Neuronal stem cell (in vitro differentiated cells): ENCODE measurements around the gene TDRD12.

Experiments used
- DNase-seq: peaks from one replicate; pipeline ENCODE4 v3.0.0-alpha.2; 2013; ENCODE audit warnings: low spot score
- H2AFZ ChIP-seq: one replicate; pipeline ENCODE4 v1.6.1; 2013; ENCODE audit warnings: mild to moderate bottlenecking, low read length, inconsistent platforms
- H2AK5ac ChIP-seq: 2 replicates; pipeline ENCODE4 v1.6.1; 2013; ENCODE audit warnings: low read depth, mild to moderate bottlenecking, inconsistent platforms, low read length, moderate library complexity, mixed read lengths
- H2BK120ac ChIP-seq: 2 replicates; pipeline ENCODE4 v1.6.1; 2013; ENCODE audit warnings: low read depth, mild to moderate bottlenecking, inconsistent platforms, low read length, moderate library complexity, mixed read lengths
- H2BK12ac ChIP-seq: one replicate; pipeline ENCODE4 v1.6.1; 2013; ENCODE audit warnings: low read length, inconsistent platforms
- H2BK15ac ChIP-seq: 2 replicates; pipeline ENCODE4 v1.6.1; 2013; ENCODE audit warnings: mild to moderate bottlenecking, low read length, inconsistent platforms, mixed read lengths
- H2BK5ac ChIP-seq: one replicate; pipeline ENCODE4 v1.6.1; 2013; ENCODE audit warnings: inconsistent platforms, mild to moderate bottlenecking, low read length, moderate library complexity
- H3K14ac ChIP-seq: one replicate; pipeline ENCODE4 v1.6.1; 2013; ENCODE audit warnings: low read length, inconsistent platforms
- H3K18ac ChIP-seq: 2 replicates; pipeline ENCODE4 v1.6.1; 2013; ENCODE audit warnings: low read length, inconsistent platforms
- H3K23ac ChIP-seq: 2 replicates; pipeline ENCODE4 v1.6.1; 2013; ENCODE audit warnings: low read depth, mild to moderate bottlenecking, mixed read lengths, low read length, inconsistent platforms; ENCODE audit not compliant: poor library complexity
- H3K27ac ChIP-seq: replicated peaks from 3 replicates; pipeline ENCODE4 v1.5.1; 2013; ENCODE audit warnings: low read length, inconsistent platforms
- H3K27me3 ChIP-seq, 3 experiments: 2 replicates each; pipeline ENCODE4 v1.6.1; 2013; ENCODE audit warnings: low read length in 3 of 3, mild to moderate bottlenecking in 2 of 3, inconsistent platforms in 1 of 3, low read depth in 1 of 3, mixed read lengths in 1 of 3, moderate library complexity in 1 of 3; ENCODE audit not compliant: control insufficient read depth in 3 of 3, insufficient read depth in 3 of 3
- H3K36me3 ChIP-seq, 2 donors: replicated peaks in 1 of 2; 2 replicates each; pipeline ENCODE4 v1.6.1; 2013; ENCODE audit warnings: low read length in 2 of 2; ENCODE audit not compliant: control insufficient read depth in 2 of 2, insufficient read depth in 2 of 2
- H3K4ac ChIP-seq: 2 replicates; pipeline ENCODE4 v1.6.1; 2013; ENCODE audit warnings: inconsistent platforms, mild to moderate bottlenecking, low read length, moderate library complexity
- H3K4me1 ChIP-seq, 2 donors: 1 replicate in 1 of 2; 2 replicates in 1 of 2; pipeline ENCODE4 v1.6.1; 2013; ENCODE audit warnings: low read length in 2 of 2, low read depth in 1 of 2; ENCODE audit not compliant: control insufficient read depth in 2 of 2, insufficient read depth in 1 of 2
- H3K4me2 ChIP-seq: one replicate; pipeline ENCODE4 v1.6.1; 2013; ENCODE audit warnings: mild to moderate bottlenecking, low read length, inconsistent platforms; ENCODE audit not compliant: insufficient read depth, poor library complexity, severe bottlenecking
- H3K4me3 ChIP-seq, 2 donors: 2 replicates each; pipeline ENCODE4 v1.5.1; 2013; ENCODE audit warnings: low read length in 2 of 2, mild to moderate bottlenecking in 2 of 2, inconsistent platforms in 1 of 2, moderate library complexity in 1 of 2
- H3K79me1 ChIP-seq: one replicate; pipeline ENCODE4 v1.6.1; 2013; ENCODE audit warnings: low read depth, mild to moderate bottlenecking, inconsistent platforms, low read length, moderate library complexity
- H3K9ac ChIP-seq: one replicate; pipeline ENCODE4 v1.6.1; 2013; ENCODE audit warnings: mild to moderate bottlenecking, low read depth, low read length, inconsistent platforms; ENCODE audit not compliant: poor library complexity
- H3K9me3 ChIP-seq, 2 donors: replicated peaks in 1 of 2; 2 replicates each; pipeline versions ENCODE3 to v1.6.1; 2013; ENCODE audit warnings: low read length in 2 of 2, mild to moderate bottlenecking in 2 of 2, inconsistent platforms in 1 of 2, low read depth in 1 of 2, mixed read lengths in 1 of 2, moderate library complexity in 1 of 2; ENCODE audit not compliant: control insufficient read depth in 2 of 2, insufficient read depth in 1 of 2
- H4K8ac ChIP-seq: one replicate; pipeline ENCODE4 v1.6.1; 2013; ENCODE audit warnings: low read depth, mild to moderate bottlenecking, inconsistent platforms, low read length, moderate library complexity
- H4K91ac ChIP-seq: one replicate; pipeline ENCODE4 v1.6.1; 2013; ENCODE audit warnings: low read length, low read depth, mild to moderate bottlenecking, inconsistent platforms; ENCODE audit not compliant: poor library complexity
- WGBS, 2 donors: extraction: QIAGEN DNeasy Blood & Tissue Kit; methylation state at CpG; one replicate each; pipeline ENCODE4 v1.1.7; 2013; ENCODE audit warnings: missing lambda C conversion rate in 2 of 2, mixed read lengths in 1 of 2; ENCODE audit not compliant: insufficient read length in 2 of 2, insufficient replicate concordance in 1 of 2; ENCODE audit errors: extremely low coverage in 2 of 2; 5-methylcytosine and 5-hydroxymethylcytosine counted together

TDRD12 gene

GRCh38 chr19:32675720-32676185 is 43.8 kb upstream of the TDRD12 start, which contains the start of gene RGS9BP:
TSS of gene RGS9BP (plus strand) at chr19:32675848. CDS start at chr19:32676264, 416 bp downstream.
- Histone ChIP-seq H3K27ac (no peak within 1 kb of the TSS), H2BK120ac (peak within 1 kb of the TSS; percentile 89)
- no CpG with 5 or more reads among the region's 53 CpGs for WGBS, 2 donors

GRCh38 chr19:32676186-32676894 is 43.2 kb upstream of the TDRD12 start:
- peak overlapping the region; percentile 89 for H2BK120ac ChIP-seq
- no peaks in the 10 kb centered on the region for H3K79me1 ChIP-seq
- peak overlapping the region; percentile 99 for H2AK5ac ChIP-seq
- WGBS, 2 donors, result no CpG with 5 or more reads among the region's 93 CpGs
- peak overlapping the region; percentile 93 for H3K4me2 ChIP-seq
- peak overlapping the region; percentile 83 for H3K9ac ChIP-seq
- peak overlapping the region; percentile 86 for H3K14ac ChIP-seq
- peaks cover 10 to 46% (median 13%) of the 10 kb centered on the region in 3 experiments for H3K27me3 ChIP-seq
- peak overlapping the region; percentile 83 for H2BK5ac ChIP-seq
- H3K36me3 ChIP-seq, result no peaks in the 10 kb centered on the region
- H2BK15ac ChIP-seq, result peak overlapping the region; percentile 100
- peak overlapping the region; percentile 98 for H3K18ac ChIP-seq
- peak overlapping the region; percentile 80 to 94 for H3K4me3 ChIP-seq
- H3K9me3 ChIP-seq, result no peaks in the 10 kb centered on the region
- peak; percentile 15 for DNase-seq
- H2BK12ac ChIP-seq, result peak overlapping the region; percentile 99
- H3K4me1 ChIP-seq, result peaks cover 6 to 16% of the 10 kb centered on the region in 2 donors
- peak overlapping the region; percentile 27 for H4K91ac ChIP-seq
- H3K23ac ChIP-seq, result peak overlapping the region; percentile 77
- no peak overlapping the region for H3K27ac ChIP-seq
- peak overlapping the region; percentile 99 for H2AFZ ChIP-seq
- H3K4ac ChIP-seq, result peak overlapping the region; percentile 43
- H4K8ac ChIP-seq, result peak overlapping the region; percentile 31

More at GRCh38 chr19:32675720-32676185, 43.8 kb upstream of the TDRD12 start, which contains the start of gene RGS9BP:
- no peaks in the 10 kb centered on the region for H3K36me3 ChIP-seq
- H2BK12ac ChIP-seq, result peak within 1 kb of the TSS; percentile 99
- peak within 1 kb of the TSS; percentile 31 for H4K8ac ChIP-seq
- peak within 1 kb of the TSS; percentile 93 for H3K4me2 ChIP-seq
- H3K4me3 ChIP-seq, result peak within 1 kb of the TSS; percentile 85 to 94
- peak within 1 kb of the TSS; percentile 87 for H3K9ac ChIP-seq
- H4K91ac ChIP-seq, result peak within 1 kb of the TSS; percentile 27
- peak within 1 kb of the TSS; percentile 100 for H2BK15ac ChIP-seq
- H3K23ac ChIP-seq, result peak within 1 kb of the TSS; percentile 77
- DNase-seq, result peak; percentile 46
- H3K18ac ChIP-seq, result peak within 1 kb of the TSS; percentile 98
- peaks cover 6 to 16% of the 10 kb centered on the region in 2 donors for H3K4me1 ChIP-seq
- peaks cover 10 to 46% (median 13%) of the 10 kb centered on the region in 3 experiments for H3K27me3 ChIP-seq
- no peaks in the 10 kb centered on the region for H3K9me3 ChIP-seq
- peak within 1 kb of the TSS; percentile 43 for H3K4ac ChIP-seq
- H3K14ac ChIP-seq, result peak within 1 kb of the TSS; percentile 86
- no peaks in the 10 kb centered on the region for H3K79me1 ChIP-seq
- H2AK5ac ChIP-seq, result peak within 1 kb of the TSS; percentile 99
- H2AFZ ChIP-seq, result peak within 1 kb of the TSS; percentile 99
- peak within 1 kb of the TSS; percentile 83 for H2BK5ac ChIP-seq

DNA sequence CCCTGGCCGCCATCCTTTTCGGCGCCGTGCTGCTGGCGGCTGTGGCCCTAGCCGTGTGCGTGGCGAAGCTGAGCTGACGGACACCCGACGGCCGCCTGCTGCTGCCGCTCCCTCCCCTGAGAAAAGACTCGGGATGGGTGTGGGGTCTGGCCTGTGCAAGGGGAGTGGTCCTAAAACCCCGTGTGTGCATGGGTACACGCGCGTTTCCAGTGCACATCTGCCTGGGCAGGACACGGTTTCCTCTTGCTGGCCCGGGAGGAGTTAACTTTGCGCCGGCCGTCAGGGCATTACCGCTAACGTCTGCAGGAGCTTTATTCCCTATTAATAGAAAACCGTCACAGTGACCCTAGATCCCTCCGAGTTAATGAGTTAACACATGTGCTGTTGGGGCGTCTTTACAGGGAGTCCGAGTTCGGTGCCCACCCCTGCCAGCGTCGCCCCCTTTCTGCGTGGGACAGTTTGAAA is 42.6 kb upstream of the TDRD12 start:
- Histone ChIP-seq H3K36me3 (no peaks in the 10 kb centered on the region), H2AFZ (peak overlapping the region; percentile 99), H4K91ac (peak overlapping the region; percentile 27), H3K79me1 (no peaks in the 10 kb centered on the region), H3K4me1 (peaks cover 6 to 16% of the 10 kb centered on the region in 2 donors), H3K18ac (peak overlapping the region; percentile 98), H3K27me3 (peaks cover 10 to 49% (median 13%) of the 10 kb centered on the region in 3 experiments), H2BK15ac (peak overlapping the region; percentile 100), H3K9me3 (no peaks in the 10 kb centered on the region), H3K27ac (peak overlapping the region; percentile 70), H2AK5ac (peak overlapping the region; percentile 99), H3K4me3 (peak overlapping the region in 1 of 2 donors; percentile 80), H2BK5ac (peak overlapping the region; percentile 83), H3K14ac (peak overlapping the region; percentile 47), H2BK120ac (peak overlapping the region; percentile 89), H3K23ac (peak overlapping the region; percentile 48), H4K8ac (no peak overlapping the region), H3K4ac (peak overlapping the region; percentile 66), H3K4me2 (peak overlapping the region; percentile 93), H3K9ac (peak overlapping the region; percentile 83), H2BK12ac (peak overlapping the region; percentile 99)
- peak; percentile 17 for DNase-seq
- no CpG with 5 or more reads among the region's 33 CpGs for WGBS, 2 donors

DNA sequence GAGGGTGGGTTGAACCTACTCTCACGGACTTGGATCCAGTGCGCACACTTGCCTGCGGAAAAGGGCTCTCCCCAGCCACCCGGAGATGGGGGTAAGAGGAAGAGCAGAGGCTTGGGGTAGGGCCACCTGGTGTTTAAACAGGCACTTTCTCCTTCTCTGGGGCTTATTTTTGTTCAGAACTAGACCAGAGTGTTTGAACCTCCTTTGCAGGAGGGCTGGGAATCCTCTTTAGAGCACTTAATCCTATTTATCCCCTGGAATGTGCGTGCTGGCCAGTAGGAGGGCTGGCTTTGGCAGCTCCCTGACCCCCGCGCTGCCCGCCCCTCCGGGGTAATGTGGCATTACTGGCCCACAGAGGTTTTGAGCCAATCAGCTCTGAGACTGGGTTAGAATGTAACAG is 41.9 kb upstream of the TDRD12 start:
- no CpG with 5 or more reads among the region's 9 CpGs for WGBS, 2 donors
- H2BK5ac ChIP-seq, result peak overlapping the region; percentile 53

More for the DNA sequence above, 41.9 kb upstream of the TDRD12 start:
- no peaks in the 10 kb centered on the region for H3K36me3 ChIP-seq
- H2BK120ac ChIP-seq, result no peak overlapping the region
- no peaks in the 10 kb centered on the region for H3K9me3 ChIP-seq
- H3K27me3 ChIP-seq, result peaks cover 10 to 52% (median 13%) of the 10 kb centered on the region in 3 experiments
- H3K9ac ChIP-seq, result no peak overlapping the region
- no peak overlapping the region for H2BK12ac ChIP-seq
- no peak overlapping the region for H3K4me3 ChIP-seq
- H3K14ac ChIP-seq, result no peak overlapping the region
- H2AK5ac ChIP-seq, result no peak overlapping the region
- no peak overlapping the region for H3K23ac ChIP-seq
- peak overlapping the region; percentile 89 for H3K18ac ChIP-seq
- H3K4ac ChIP-seq, result no peak overlapping the region
- no peak overlapping the region for H4K91ac ChIP-seq
- peak overlapping the region; percentile 93 for H3K4me2 ChIP-seq
- DNase-seq, result peak; percentile 87
- no peaks in the 10 kb centered on the region for H3K79me1 ChIP-seq
- H2AFZ ChIP-seq, result no peak overlapping the region
- no peak overlapping the region for H4K8ac ChIP-seq
- peaks cover 6 to 16% of the 10 kb centered on the region in 2 donors for H3K4me1 ChIP-seq
- H3K27ac ChIP-seq, result peak overlapping the region; percentile 70
- H2BK15ac ChIP-seq, result no peak overlapping the region
